T-helper 9 cell (primary cell): Measurements from ENCODE around the gene STAT5B.

Source experiments
- DNase-seq: peaks from one replicate; pipeline ENCODE4 v3.0.0-alpha.2; 2020

Gene STAT5B

DNA sequence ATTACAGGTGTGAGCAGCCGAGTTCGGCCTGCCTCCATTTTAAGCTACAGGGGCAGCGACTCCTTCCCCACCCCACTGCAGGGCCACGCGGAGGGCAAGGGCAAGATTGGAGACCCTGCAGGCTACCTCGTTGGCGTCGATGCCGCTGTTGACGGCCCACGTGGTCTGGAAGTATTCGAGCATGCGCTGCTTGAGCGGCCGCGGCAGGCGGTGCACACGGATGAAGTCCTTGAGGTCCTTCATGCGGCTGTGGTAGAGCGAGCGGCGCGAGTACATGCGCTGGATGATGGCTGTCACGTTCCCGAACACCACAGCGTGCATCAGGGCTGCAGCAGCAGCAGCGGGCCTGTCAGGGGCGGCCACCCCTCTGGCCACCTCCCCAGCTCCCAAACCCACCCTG is 106.8 kb downstream of the STAT5B start:
- no peak for DNase-seq

GRCh38 chr17:42167807-42168206 is 108.4 kb downstream of the STAT5B start:
- DNase-seq, result no peak

GRCh38 chr17:42166196-42166763 is 109.9 kb downstream of the STAT5B start:
- DNase-seq, result no peak

DNA sequence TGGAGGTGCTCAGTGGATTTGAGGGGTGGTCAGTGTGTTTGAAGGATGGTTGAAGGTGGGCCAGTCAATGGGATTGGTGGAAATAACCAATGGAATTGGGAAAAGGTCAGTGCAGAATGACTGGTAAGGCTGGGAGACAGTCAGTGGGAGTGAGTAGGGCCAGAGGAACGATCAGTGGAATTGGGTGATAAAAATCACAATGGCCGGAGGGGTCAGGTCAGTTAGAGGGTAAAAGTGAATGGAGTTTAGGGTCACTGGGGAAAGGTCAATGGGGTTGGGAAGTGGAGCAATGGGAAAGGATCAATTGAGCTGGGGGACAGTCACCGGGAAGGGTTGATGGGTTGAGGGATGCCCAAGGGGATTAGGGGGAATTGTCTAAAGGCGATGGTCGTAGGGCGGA is 110.4 kb downstream of the STAT5B start:
- no peak for DNase-seq

DNA sequence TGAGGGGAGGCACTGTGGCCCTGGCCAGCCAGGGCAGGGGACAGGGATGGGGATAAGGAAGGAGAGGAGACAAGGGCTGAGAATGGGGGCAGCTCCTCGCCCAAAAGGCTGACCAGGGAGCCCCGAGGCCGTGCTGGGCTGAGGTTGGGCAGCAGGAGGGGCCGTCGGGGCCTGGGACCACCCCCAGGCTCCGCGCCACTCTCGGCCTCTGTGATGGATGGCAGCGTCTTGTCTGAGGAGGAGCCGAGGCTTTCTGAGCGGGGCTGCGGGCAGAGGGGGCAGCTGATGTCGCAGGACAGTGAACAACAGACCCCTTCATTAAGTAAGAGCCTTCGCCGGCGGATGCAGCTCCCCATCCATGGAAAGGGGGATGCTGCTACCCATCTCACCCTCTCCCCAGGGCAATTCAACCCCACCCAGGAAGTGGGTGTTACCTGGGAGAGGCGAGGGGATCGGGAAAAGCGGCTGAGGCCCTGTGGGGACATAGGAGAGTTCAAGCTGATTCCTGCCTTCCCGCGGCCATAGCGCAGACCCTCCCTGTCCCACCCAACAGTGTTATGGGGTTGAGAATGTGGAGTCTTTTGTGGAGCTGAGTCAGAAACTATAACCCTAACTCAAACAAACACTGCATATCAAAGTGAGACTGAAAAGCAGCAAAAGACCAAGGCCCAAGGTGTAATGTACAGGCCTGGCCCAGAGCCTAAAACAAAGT is 112.3 kb downstream of the STAT5B start:
- DNase-seq, result no peak

DNA sequence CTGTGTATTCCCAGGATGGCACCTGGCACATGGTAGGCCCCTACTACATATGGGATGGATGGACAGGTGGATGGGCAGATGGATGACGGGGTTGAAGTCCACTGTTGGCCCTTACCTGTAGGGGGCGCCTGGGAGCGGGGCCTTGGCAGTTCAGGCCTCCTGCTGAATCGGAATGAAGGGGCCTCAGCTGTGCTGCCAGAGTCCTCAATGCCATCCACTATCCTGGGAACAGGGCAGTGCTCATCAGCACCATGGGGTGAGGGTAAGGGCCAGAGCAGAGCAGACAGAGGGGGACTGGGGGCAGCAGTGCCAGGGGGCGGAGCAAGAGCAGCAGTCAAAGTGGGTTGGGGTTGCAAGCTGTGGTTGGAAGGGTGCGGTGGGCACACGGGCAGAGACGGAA is 113.1 kb downstream of the STAT5B start:
- no peak for DNase-seq

DNA sequence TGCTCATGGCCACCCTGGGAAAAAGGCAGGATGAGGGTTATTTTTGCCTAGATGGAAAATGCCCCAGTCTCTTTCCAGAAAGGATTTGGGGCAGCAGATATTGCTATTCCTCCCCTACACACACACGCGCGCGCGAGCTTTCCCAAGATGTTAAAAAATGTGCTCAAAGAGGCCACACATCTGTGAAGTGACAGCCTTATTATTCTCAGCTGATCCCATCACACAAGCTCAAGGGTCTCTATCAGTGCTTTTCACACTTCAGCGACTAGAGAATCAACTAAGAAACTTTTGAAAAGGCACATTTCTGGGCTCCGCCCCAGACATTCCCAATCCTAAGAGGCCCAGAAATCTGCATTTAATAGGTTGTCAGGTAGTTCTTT is 115.7 kb downstream of the STAT5B start:
- DNase-seq, result no peak

DNA sequence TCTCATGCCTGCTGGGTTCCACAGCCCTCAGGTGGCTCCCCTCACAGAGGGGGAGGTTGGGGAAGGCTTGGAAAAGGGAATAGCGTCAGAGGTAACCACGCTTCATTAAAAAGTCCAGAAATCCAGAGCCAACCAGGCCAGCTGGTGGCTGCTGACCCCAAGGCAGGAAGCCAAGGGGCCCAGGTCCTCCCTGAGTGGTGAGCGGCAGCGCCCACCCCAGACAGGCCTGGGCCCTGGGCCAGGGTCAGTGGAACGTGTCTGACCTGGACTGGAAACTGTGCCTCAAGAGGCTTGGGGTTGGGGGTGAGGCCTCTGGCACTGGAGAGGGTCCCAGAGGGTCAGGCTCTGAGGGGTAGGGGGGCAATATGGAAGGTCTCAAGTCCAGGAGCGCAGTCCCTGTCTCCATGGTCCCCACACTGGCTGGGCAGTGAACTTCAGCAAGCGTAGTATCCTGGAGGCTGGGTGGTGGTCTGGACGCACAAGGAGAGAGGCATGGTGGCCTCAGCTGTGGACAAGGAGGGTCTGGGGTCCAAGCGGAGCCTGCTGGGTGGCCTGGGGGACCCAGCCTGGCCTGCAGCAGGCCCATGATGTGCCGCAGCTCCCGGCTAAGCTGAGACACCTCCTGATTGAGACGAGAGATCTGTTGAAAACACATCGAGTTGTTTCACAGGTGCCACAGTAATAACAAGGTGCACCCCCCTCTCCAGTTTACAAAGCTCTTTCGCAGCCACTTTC is 116.2 kb downstream of the STAT5B start:
- no peak for DNase-seq

DNA sequence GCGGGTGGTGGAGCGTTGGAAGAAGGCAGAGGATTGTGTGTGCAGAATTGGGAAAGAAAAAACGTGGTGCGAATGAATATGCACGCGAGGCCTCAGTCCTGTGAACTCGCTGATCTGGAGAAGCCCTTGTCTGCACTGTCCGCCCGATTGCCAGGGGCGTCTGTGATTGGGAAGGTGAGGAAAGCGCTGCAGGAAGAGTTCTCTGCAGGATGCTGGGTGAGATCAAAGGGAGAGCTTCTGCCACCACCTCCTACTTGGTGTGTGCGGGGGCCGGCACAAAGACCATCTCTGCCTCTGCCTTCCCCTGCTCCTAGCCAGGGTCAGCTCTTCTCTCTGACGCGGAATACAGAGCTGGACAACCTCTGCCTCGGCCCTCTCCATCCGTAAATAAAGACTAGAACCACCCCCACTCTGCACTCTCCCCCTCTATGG is 120.6 kb downstream of the STAT5B start:
- DNase-seq, result no peak

- no peak for DNase-seq
Observed at GRCh38 chr17:42153919-42154742, 122.1 kb downstream of the STAT5B start.
